Transverse colon (tissue), 4 donors: ENCODE measurements around the gene ADCY9.

Experiments used
- EP300 ChIP-seq: sonication (generic); formaldehyde crosslinking; IDR thresholded peaks from one replicate; pipeline ENCODE4 v1.6.1; 2017; ENCODE audit warnings: antibody characterized with exemption, low read depth
- POLR2A ChIP-seq: fragments of 450-650 bp; IDR thresholded peaks from one replicate; pipeline ENCODE4 v1.6.1; 2016; ENCODE audit warnings: antibody characterized with exemption, mild to moderate bottlenecking, moderate library complexity
- POLR2AphosphoS5 ChIP-seq, 3 donors: sonication (generic); formaldehyde crosslinking; IDR thresholded peaks; one replicate each; pipeline ENCODE4 v1.6.1; 2016; ENCODE audit warnings: antibody characterized with exemption in 3 of 3
- TF ChIP-seq, protein P1 (sequence below), 5 experiments: fragments of 200-600 bp in 3 of 5; fragments of 450-650 bp in 2 of 5; sonication (generic) in 3 of 5; IDR thresholded peaks; 1 replicate in 2 of 5; 2 replicates in 3 of 5; pipeline ENCODE4 v1.5.1; 2016 to 2017; ENCODE audit warnings: antibody characterized with exemption in 5 of 5, inconsistent platforms in 3 of 5, mild to moderate bottlenecking in 2 of 5, moderate library complexity in 1 of 5

DNA sequence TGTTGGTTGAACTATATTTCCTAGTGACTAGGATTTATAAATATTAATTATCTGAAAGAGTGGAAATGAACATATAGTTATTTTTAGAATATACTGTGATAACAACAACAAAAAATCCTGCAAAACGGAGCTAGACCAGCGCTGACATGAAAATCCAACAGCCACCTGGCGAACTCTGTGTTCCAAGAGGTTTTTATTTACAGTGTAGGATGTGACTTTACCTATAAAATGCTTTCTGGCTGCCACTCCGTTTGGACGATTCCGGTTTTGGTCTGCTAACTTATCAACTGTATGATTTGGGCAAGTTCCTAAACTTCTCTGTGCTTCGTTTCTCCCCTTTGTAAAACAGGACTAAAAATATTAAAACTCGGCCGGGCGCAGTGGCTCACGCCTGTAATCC is 73.7 kb downstream of the ADCY9 start:
- TF ChIP-seq, protein P1, sequence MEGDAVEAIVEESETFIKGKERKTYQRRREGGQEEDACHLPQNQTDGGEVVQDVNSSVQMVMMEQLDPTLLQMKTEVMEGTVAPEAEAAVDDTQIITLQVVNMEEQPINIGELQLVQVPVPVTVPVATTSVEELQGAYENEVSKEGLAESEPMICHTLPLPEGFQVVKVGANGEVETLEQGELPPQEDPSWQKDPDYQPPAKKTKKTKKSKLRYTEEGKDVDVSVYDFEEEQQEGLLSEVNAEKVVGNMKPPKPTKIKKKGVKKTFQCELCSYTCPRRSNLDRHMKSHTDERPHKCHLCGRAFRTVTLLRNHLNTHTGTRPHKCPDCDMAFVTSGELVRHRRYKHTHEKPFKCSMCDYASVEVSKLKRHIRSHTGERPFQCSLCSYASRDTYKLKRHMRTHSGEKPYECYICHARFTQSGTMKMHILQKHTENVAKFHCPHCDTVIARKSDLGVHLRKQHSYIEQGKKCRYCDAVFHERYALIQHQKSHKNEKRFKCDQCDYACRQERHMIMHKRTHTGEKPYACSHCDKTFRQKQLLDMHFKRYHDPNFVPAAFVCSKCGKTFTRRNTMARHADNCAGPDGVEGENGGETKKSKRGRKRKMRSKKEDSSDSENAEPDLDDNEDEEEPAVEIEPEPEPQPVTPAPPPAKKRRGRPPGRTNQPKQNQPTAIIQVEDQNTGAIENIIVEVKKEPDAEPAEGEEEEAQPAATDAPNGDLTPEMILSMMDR (IDR thresholded peaks at IDR 0.05), result no peak
- TF ChIP-seq POLR2AphosphoS5 (IDR thresholded peaks at IDR 0.05) (no peak), POLR2A (no peak), EP300 (no peak)
